Subcutaneous adipose tissue (tissue), 4 donors: ENCODE results near the gene BMAL1. TPM values are rescaled to one million over a fixed set of nuclear protein-coding genes. Genes with fewer than 3 reads are reported as not detected.

ENCODE experiments used
- total RNA-seq, 4 donors: library from RNA; depleted of rRNA; stranded (reverse); fragments of >200 nt; gene quantifications; one replicate each; pipeline ENCODE4 v1.1.0, GENCODE V29; 2016
- TF ChIP-seq, protein P1 (sequence below): fragments of 450-650 bp; IDR thresholded peaks from one replicate; pipeline ENCODE4 v1.5.1; 2016; ENCODE audit warnings: low read depth, mild to moderate bottlenecking, control low read depth, antibody characterized with exemption, moderate library complexity

BMAL1 gene
- total RNA-seq, 4 donors from 2014 or later, result 40.8 to 81.8 (median 54.0) TPM

DNA sequence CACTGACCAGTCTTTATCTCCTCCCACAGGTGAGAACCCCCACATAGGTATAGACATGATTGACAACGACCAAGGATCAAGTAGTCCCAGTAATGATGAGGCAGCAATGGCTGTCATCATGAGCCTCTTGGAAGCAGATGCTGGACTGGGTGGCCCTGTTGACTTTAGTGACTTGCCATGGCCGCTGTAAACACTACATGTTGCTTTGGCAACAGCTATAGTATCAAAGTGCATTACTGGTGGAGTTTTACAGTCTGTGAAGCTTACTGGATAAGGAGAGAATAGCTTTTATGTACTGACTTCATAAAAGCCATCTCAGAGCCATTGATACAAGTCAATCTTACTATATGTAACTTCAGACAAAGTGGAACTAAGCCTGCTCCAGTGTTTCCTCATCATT, 109.0 kb downstream of the BMAL1 start:
- TF ChIP-seq, protein P1, sequence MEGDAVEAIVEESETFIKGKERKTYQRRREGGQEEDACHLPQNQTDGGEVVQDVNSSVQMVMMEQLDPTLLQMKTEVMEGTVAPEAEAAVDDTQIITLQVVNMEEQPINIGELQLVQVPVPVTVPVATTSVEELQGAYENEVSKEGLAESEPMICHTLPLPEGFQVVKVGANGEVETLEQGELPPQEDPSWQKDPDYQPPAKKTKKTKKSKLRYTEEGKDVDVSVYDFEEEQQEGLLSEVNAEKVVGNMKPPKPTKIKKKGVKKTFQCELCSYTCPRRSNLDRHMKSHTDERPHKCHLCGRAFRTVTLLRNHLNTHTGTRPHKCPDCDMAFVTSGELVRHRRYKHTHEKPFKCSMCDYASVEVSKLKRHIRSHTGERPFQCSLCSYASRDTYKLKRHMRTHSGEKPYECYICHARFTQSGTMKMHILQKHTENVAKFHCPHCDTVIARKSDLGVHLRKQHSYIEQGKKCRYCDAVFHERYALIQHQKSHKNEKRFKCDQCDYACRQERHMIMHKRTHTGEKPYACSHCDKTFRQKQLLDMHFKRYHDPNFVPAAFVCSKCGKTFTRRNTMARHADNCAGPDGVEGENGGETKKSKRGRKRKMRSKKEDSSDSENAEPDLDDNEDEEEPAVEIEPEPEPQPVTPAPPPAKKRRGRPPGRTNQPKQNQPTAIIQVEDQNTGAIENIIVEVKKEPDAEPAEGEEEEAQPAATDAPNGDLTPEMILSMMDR, result no peak

DNA sequence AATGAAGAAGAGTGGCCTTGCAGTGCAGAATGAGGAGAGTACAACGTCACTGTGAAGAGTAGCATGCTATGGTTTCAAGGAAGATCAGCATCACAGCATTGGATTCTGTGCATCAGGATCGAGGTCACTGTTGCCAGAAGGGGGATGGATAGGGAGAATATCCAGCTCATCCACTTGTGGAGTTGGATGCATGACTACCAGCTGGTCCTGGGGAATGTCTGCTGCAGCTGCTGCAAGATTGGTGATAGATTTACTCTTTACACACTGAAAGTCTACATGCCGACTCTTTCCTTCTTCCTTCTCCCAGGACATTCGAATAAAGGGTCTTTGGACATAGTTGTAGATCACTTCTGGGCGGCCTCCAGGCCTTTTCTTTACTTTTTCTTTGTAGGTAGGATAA, 111.2 kb downstream of the BMAL1 start:
- TF ChIP-seq, protein P1, result no peak

DNA sequence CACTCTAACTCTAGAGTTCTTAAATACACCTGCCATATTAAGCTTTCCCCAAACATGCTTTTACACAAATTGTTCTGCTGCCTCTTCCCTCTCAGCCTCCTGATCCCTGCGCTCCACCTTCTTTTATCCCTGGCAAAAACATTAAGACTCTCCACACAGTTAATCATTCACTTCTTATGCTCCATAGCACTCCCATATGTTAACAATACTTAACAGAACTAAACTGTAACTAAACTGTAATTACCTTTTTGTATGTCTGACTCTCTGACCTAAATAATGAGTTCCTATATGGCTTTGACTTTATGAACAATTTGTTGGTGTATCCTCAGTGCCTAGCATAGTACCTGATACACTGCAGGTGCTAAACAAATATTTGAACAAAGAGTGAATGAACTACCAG, 113.6 kb downstream of the BMAL1 start:
- TF ChIP-seq, protein P1, result no peak

DNA sequence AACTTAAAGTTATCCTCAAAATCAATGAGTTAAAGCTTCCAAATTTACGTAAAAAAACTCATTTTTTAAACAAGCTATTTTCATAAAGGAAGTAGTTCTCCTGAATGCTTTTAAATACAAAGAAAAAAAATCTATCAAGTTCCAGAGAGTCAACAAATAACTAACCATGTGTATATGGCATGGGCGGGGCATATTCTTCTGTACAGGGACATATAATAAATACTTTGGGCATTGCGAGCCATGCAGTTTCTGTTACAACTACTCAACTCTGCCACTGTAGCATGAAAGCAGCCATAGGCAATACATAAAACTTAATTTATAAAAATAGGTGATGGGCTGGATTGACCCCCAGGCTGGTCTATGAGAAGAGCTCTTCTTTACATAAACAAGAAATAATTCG, 127.6 kb downstream of the BMAL1 start:
- TF ChIP-seq, protein P1, result no peak

DNA sequence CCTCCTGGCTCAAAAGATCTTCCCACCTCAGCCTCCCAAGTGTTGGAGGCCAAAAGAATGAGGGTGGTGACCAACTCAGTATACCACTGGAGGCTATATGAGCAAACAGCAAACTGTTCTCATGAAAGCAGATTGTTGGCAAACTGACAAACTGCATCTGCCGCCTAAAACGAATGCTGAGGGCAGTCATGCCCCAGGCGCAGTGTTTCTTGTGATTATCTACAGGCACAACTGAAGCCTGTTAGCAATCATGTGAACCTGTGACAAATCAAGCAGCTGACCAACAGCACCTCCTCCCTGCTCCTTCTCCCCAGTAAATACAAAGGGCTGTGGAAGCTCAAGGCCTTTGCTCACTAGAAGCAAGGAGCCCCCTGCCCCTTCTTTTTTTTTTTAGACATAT, 137.6 kb downstream of the BMAL1 start:
- TF ChIP-seq, protein P1, result no peak

DNA sequence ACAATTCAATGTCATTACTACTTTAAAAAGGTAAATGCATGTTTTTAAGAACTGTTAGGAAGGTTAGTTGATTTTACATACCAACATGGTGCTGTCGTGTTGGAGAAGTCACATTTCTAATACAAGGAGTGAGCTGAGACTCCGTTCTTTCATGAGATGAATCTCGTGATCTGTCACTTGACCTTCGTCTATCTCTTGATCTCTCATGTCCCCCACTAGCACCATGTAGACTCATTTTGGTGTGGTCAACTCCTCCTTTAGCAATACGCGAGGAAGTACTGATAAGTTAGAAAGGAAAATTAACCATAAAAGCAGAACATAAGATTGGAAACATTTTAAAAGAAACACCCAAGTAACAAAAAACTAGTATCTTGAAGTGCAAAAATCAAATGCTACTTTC, 144.0 kb downstream of the BMAL1 start:
- TF ChIP-seq, protein P1, result no peak

DNA sequence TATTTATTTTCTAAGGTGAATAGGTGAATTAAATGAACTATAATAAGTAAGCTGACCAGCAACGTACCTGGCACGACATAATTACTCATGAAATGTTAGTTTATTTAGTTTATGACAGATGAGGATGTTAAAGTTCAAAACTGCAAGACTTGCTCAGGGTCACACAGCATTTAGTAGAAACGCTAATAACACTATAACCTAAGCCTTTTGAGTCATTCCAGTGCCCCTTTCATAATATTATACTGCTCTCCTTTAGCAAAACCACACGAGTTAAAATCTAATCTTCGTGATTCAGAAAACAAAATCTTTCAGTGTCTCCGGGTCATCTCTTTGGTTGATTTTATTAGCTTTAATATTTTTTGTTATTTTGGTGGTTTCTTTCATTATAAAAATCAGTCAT, 145.8 kb downstream of the BMAL1 start:
- TF ChIP-seq, protein P1, result no peak
